Panc1 (cell line): ENCODE data around the gene NTRK1. TPM values are rescaled to one million over a fixed set of nuclear protein-coding genes. Genes with fewer than 3 reads are reported as not detected.

Source experiments
- ATAC-seq: fragments of 200-7000 bp; cut with Tn5 transposase; 2 replicates; pipeline ENCODE4 v1.9.1; 2020; ENCODE audit warnings: mild to moderate bottlenecking, moderate library complexity
- BruUV-seq: library from RNA; stranded (reverse); fragments of 400-500 nt; replicated peaks from 2 replicates; lab custom pipeline; 2021; lab: Mats Ljungman, UMichigan
- CTCF ChIA-PET: fragments of 300-600 bp; sonication (Branson Sonifier 250); formaldehyde crosslinking; loops from one replicate; lab custom pipeline; 2022; ENCODE audit warnings: antibody characterized with exemption; lab: Charles Lee
- POLR2A ChIA-PET: fragments of 300-600 bp; sonication (Branson Sonifier 250); formaldehyde crosslinking; loops from one replicate; lab custom pipeline; 2022; ENCODE audit warnings: antibody characterized with exemption; lab: Charles Lee
- DNase-seq: peaks from one replicate; pipeline ENCODE4 v3.0.0-alpha.2; 2010; ENCODE audit warnings: low read depth, low spot score
- H3K27ac ChIP-seq: 2 replicates; pipeline ENCODE4 v1.5.1; 2011; ENCODE audit warnings: mild to moderate bottlenecking, low read length, inconsistent platforms
- H3K27me3 ChIP-seq: fragments of 200-500 bp; sonication (Bioruptor generic); 2 replicates; pipeline ENCODE4 v1.6.0; 2014; ENCODE audit warnings: low read length, inconsistent platforms; ENCODE audit not compliant: control insufficient read depth, insufficient read depth
- H3K36me3 ChIP-seq: fragments of 200-500 bp; sonication (Bioruptor generic); 2 replicates; pipeline ENCODE4 v1.5.1; 2014; ENCODE audit warnings: inconsistent platforms, mild to moderate bottlenecking, low read length, moderate library complexity; ENCODE audit not compliant: control insufficient read depth, insufficient read depth
- H3K4me1 ChIP-seq: 2 replicates; pipeline ENCODE4 v1.5.1; 2011; ENCODE audit warnings: inconsistent platforms, mild to moderate bottlenecking, low read length, moderate library complexity; ENCODE audit not compliant: control insufficient read depth, insufficient read depth
- H3K4me3 ChIP-seq, 2 experiments: 2 replicates each; pipeline ENCODE4 v1.5.1; 2011 to 2012; ENCODE audit warnings: low read depth in 2 of 2, low read length in 2 of 2, mild to moderate bottlenecking in 2 of 2, inconsistent platforms in 1 of 2, moderate library complexity in 1 of 2
- H3K9me3 ChIP-seq: fragments of 200-500 bp; sonication (Bioruptor generic); 2 replicates; pipeline ENCODE4 v1.5.1; 2014; ENCODE audit warnings: low read depth, mild to moderate bottlenecking, inconsistent platforms, low read length, moderate library complexity; ENCODE audit not compliant: control insufficient read depth, insufficient read depth
- CTCF ChIP-seq: fragments of 450-650 bp; IDR thresholded peaks from 2 replicates; pipeline ENCODE4 v1.5.1; 2017; ENCODE audit warnings: mild to moderate bottlenecking
- POLR2AphosphoS5 ChIP-seq: IDR thresholded peaks from 2 replicates; pipeline ENCODE4 v1.6.1; 2012; ENCODE audit warnings: mild to moderate bottlenecking, low read depth, low read length, moderate library complexity
- REST ChIP-seq, 2 experiments: IDR thresholded peaks; 2 replicates each; pipeline ENCODE4 v1.6.1; 2011 to 2012; ENCODE audit warnings: low read depth in 2 of 2, control low read depth in 1 of 2, low read length in 1 of 2, mild to moderate bottlenecking in 1 of 2, moderate library complexity in 1 of 2; ENCODE audit not compliant: insufficient read depth in 1 of 2
- SIN3A ChIP-seq: IDR thresholded peaks from 2 replicates; pipeline ENCODE4 v1.6.1; 2012; ENCODE audit warnings: low read depth, mild to moderate bottlenecking, low read length, moderate library complexity, borderline replicate concordance; ENCODE audit not compliant: insufficient read depth
- TCF7L2 ChIP-seq: IDR thresholded peaks from 2 replicates; pipeline ENCODE4 v1.6.1; 2011; ENCODE audit warnings: mild to moderate bottlenecking, low read depth, low read length, inconsistent platforms
- in situ Hi-C: cut with HindIII; loops from 2 replicates; pipeline ENCODE4 v1.10.0; 2016; ENCODE audit warnings: low sequenced_read_pairs, low pct_unique_long_range_greater_than_20kb
- intact Hi-C: fragments of 100-400 bp; cut with micrococcal nuclease; formaldehyde crosslinking; loops from one replicate; pipeline ENCODE4 v1.10.0; 2022; ENCODE audit not compliant: unreplicated experiment
- total RNA-seq: library from RNA; stranded (reverse); gene quantifications from one replicate; pipeline ENCODE4 v1.2.1, GENCODE V29; 2021; ENCODE audit not compliant: unreplicated experiment

Gene NTRK1
- total RNA-seq, 1 experiment from 2014 or later = 0.21 TPM

GRCh38 chr1:156865258-156865657 is 4.6 kb downstream of the NTRK1 start:
- ChIA-PET POLR2A (no interaction called here), CTCF (no interaction called here)
- in situ Hi-C loops (no loop called here), intact Hi-C loops (loop anchor here (10.0 kb wide), 1 partner anchor 170 kb away; no protein-coding TSS in a partner anchor)
- peaks cover 3% of the 10 kb centered on the region for H3K4me1 ChIP-seq
- H3K9me3 ChIP-seq = no peaks in the 10 kb centered on the region
- no peak for ATAC-seq
- no peak overlapping the region for H3K27ac ChIP-seq
- DNase-seq = no peak
- BruUV-seq = no TSS peak
- H3K27me3 ChIP-seq = no peaks in the 10 kb centered on the region; the same call in 1 of the 2 replicates
- TF ChIP-seq REST (IDR thresholded peaks at IDR 0.05; ENCODE audit: insufficient read depth in 1 of 2, low read depth in 2 of 2, low read length in 1 of 2) = no peak
- TF ChIP-seq SIN3A = no peak
- TF ChIP-seq TCF7L2 = no peak
- no peak for TF ChIP-seq CTCF
- H3K4me3 ChIP-seq = no peak overlapping the region
- no peaks in the 10 kb centered on the region for H3K36me3 ChIP-seq

GRCh38 chr1:156865865-156866248 is 5.2 kb downstream of the NTRK1 start:
- H3K9me3 ChIP-seq = no peaks in the 10 kb centered on the region
- no peaks in the 10 kb centered on the region for H3K27me3 ChIP-seq
- ChIA-PET POLR2A (no interaction called here), CTCF (no interaction called here)
- no peak overlapping the region for H3K27ac ChIP-seq
- H3K4me1 ChIP-seq = peaks cover 4% of the 10 kb centered on the region; the same call in 1 of the 2 replicates
- intact Hi-C loops = loop anchor here (10.0 kb wide), 1 partner anchor 171 kb away; no protein-coding TSS in a partner anchor
- in situ Hi-C loops = no loop called here
- no peak overlapping the region for H3K4me3 ChIP-seq
- DNase-seq (no peak), ATAC-seq (no peak)
- TF ChIP-seq TCF7L2 (no peak), REST (IDR thresholded peaks at IDR 0.05; ENCODE audit: insufficient read depth in 1 of 2, low read depth in 2 of 2, low read length in 1 of 2) (no peak), POLR2AphosphoS5 (no peak), SIN3A (no peak), CTCF (no peak)
- BruUV-seq = no TSS peak
- H3K36me3 ChIP-seq = no peaks in the 10 kb centered on the region
